HG02981 (cell line): ENCODE measurements around the gene KXD1.
"Not testable (repeated sequence)": the region's sequence is repeated elsewhere in the genome, so short reads cannot be mapped to it uniquely, and the experiment has no call there.

Experiments
- ATAC-seq: cut with Tn5 transposase; IDR thresholded peaks from one replicate; pipeline ENCODE4 v1.9.1; 2021; ENCODE audit warnings: mild to moderate bottlenecking, moderate library complexity; ENCODE audit not compliant: unreplicated experiment

KXD1 gene

GRCh38 chr19:18533058-18533457, 24.6 kb upstream of the KXD1 start:
- no peak for ATAC-seq

DNA sequence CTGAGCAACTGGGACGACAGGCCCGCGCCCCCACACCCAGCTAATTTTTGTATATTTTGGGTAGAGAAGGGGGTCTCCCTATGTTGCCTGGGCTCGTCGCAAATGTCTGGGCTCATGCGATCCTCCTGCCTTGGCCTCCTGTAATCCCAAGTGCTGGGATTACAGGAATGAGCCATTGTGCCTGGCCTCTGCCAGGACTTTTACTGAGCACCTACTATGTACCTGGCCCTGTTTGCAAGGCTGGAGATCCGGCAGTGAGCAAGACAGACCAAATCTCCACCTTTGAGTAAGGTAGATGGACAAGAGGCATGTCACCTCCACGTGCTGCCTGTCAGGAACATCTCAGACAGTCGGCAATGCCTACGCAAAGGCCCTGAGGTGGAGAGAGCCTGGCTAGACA, 21.2 kb upstream of the KXD1 start:
- no peak for ATAC-seq

DNA sequence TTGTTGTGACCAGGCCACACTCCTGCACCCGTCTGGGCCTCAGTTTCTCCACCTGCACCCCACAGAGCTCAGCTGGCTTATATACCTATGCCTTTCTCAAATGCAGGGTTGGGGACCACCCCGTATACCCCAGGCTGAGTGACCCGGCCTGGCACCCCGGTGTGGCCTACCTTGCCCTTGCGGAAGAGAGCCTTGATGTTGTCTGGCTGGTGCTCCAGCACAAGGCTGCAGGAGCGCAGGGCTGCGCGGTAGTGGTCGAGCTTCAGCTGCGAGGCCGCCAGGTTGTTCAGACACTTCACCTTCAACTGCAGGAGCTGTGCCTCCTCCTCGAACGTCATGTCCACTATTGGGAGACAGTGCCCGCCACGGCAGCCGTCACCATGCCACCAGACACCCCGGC, 20.2 kb upstream of the KXD1 start:
- no peak for ATAC-seq

DNA sequence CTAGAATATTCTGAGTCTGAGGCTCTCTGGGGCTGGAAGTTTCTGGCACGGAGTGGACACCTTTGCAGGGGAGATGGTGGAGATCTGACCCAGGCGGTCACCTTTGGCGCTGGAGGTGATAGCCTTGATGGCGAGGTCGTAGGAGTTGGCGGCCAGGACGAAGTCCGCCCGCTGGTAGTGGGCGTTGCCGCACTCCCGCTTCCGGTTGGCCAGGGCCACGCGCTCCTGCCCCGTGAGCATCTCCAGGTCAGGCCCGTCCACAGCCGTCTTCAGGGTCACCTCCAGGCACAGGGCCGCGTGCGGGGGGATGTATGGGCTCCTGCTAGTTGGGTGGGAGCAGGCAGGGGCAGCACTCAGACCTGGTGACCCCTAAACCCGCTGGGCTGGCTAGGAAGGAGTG, 19.6 kb upstream of the KXD1 start:
- no peak for ATAC-seq

DNA sequence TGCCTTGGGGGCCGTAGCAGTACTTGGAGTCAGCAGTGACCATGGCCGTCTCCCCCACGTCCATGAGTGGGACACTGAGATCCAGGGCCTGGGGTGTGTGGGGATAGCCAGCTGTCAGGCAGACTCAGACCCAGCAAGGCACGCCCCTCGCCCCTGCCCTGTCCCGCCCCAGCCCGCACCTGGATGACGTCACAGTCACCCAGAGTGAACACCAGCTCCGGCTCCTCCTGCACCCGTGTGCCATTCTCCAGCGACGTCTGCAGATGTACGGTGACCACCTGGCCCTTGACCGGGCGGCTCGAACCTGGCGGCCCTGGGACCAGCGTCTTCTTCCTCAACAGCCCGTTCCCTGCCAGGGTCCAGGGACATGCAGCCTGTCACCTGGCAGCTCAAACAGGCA, 18.3 kb upstream of the KXD1 start:
- no peak for ATAC-seq

GRCh38 chr19:18540200-18540599, 17.5 kb upstream of the KXD1 start:
- ATAC-seq = not testable (repeated sequence)

- ATAC-seq = no peak
Observed at GRCh38 chr19:18541258-18541991, 16.2 kb upstream of the KXD1 start.

DNA sequence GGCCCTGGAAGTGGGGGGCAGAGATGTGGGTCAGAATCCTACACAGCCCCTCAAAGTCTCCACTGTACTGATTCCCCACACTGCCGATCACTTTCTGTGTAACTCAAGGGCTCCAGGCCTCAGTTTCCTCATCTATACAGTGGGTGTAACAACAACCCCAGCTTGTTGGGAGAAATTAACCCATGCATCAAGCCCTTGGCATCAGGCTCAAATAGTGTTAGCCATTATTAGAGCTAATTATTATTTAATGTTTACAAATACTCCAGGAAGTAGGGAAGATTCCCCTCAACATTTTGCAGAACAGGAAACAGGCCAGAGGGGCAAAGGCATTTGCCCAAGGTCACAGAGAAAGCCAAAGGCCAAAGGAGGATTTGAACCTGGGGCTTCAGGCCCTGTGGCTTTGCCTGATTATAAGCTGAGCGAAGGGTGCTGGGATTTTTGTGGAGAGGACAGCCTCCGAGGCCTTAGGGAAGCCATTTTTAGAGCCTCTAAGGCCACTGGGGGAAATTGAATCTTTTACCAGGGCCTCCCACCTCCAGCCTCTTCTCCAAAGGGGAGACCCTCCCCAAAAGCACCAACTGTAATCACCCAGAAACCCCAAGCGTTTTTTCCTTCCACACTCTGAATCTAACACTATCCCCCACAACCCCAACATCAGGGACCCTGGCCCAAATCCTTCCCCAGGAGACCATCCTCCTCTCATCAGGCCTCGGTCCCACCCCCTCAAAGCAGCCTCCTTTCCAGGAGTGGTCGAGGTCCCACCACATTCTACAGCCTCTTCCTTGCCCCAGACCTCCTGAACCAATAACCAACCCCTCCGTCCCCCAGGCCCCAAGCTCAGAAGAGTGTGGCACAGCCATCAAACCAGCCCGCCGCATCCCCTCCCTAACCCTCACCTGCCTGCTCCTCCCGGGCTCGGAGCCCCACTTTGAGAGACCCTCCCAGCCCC, 15.4 kb upstream of the KXD1 start:
- no peak for ATAC-seq

GRCh38 chr19:18542941-18543813, 14.5 kb upstream of the KXD1 start, which contains the start of gene FKBP8:
TSS of gene FKBP8 (minus strand) at chr19:18543573. CDS start at chr19:18541970, 1,603 bp downstream.
- peak; percentile 92 for ATAC-seq

GRCh38 chr19:18543814-18544475, 13.7 kb upstream of the KXD1 start:
- ATAC-seq = peak; percentile 41

DNA sequence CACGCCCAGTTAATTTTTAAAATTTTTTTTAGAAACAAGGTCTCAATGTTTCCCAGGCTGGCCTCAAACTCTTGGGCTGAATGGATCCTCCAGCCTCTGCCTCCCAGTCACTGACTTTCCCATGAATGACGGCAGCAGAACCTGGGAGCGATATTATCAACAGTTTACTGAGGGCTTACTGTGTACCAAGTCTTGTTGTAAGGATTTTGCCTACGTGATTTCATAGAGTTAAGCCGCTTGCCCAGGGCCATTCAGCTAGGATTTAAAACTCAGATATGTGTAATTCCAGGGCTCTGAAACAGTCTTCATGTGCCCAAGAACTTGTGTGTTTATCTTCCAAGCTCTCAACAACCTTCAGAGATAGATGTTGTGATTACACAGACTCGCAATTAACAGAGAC, 6.0 kb upstream of the KXD1 start:
- ATAC-seq = no peak

DNA sequence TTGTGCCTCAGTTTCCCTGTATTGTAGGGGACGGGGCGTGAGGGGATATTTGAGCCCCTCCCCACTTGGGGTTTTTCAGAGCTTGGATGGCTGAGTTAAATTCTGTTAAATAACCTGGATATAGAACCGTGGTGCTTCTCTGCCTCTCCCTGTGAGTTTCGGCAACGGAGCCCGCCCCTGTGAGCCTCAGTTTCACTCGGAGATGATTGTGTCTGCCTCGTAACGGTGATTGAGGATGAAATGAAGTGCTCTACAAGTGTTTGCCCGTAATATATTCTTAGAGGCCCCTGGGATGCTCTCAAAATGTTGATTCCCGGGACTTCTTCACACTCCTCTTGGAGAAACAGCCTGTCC, 509 bp downstream of the KXD1 start:
- no peak for ATAC-seq

GRCh38 chr19:18558604-18559003, 934 bp downstream of the KXD1 start:
- no peak for ATAC-seq

- no peak for ATAC-seq
Observed at GRCh38 chr19:18559685-18560084, 2.0 kb downstream of the KXD1 start.

GRCh38 chr19:18562086-18562485, 4.4 kb downstream of the KXD1 start:
- no peak for ATAC-seq

DNA sequence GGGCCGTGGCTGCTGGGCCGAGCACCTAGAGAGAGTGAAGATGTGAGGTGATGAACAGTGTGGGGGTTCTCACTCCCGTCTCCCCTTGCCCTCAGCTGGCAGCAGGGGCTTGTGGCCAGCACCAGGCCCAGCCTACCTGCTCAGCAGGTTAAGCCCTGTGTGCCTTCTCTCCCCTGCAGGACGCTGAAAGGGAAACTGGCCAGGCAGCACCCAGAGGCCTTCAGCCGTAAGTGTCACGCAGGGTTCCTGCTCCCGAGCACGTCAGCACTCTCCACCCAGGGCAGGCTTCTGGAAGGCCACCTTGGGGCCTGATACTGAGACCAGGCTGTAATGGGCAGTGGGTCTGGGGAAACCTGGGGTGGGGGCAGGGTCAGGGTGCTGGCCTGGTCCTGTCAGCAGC, 9.3 kb downstream of the KXD1 start:
- ATAC-seq = no peak

GRCh38 chr19:18568367-18568766, 10.7 kb downstream of the KXD1 start:
- ATAC-seq = no peak

GRCh38 chr19:18571564-18572344, 14.1 kb downstream of the KXD1 start, which contains the start of gene UBA52:
TSS of gene UBA52 (plus strand) at chr19:18571857. CDS start at chr19:18573301, 1,444 bp downstream.
- ATAC-seq = peak; percentile 92

DNA sequence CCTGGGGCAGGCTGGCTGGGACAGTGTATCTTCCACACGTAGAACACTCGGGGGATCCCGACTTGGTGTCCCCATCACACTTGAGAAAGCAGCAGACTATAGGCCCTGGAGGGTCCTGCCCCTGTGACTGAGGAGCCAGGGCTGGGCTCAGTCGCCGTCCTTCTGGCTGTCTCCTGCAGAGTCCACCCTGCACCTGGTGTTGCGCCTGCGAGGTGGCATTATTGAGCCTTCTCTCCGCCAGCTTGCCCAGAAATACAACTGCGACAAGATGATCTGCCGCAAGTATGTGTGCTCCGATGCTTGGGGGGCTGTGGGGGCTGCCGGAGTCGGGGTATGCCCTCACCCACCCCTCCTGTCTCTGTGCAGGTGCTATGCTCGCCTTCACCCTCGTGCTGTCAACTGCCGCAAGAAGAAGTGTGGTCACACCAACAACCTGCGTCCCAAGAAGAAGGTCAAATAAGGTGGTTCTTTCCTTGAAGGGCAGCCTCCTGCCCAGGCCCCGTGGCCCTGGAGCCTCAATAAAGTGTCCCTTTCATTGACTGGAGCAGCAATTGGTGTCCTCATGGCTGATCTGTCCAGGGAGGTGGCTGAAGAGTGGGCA, 17.1 kb downstream of the KXD1 start:
- no peak for ATAC-seq
